Measurements from ENCODE around the gene FIGNL2.

GRCh38 chr12:51792417-51792816 lies 56.1 kb downstream of the FIGNL2 start:
- TF ChIP-seq CTCF (IDR thresholded peaks at IDR 0.05), result no peak
- TF ChIP-seq POLR2A (IDR thresholded peaks at IDR 0.05), result no peak
